H4 (cell line): Measurements from ENCODE around the gene TCTA. TPM values are rescaled to one million over a fixed set of nuclear protein-coding genes. Genes with fewer than 3 reads are reported as not detected.

ENCODE experiments used
- DNase-seq: peaks from one replicate; pipeline ENCODE4 v3.0.0-alpha.2; 2015; ENCODE audit warnings: low spot score
- total RNA-seq: library from RNA; depleted of rRNA; stranded (reverse); fragments of >200 nt; shearing (Covaris generic); gene quantifications from 2 replicates; pipeline ENCODE4 v1.2.3, GENCODE V29; 2014; rRNA removed

TCTA gene
- total RNA-seq, 1 experiment from 2014 or later: 27.6 TPM

DNA sequence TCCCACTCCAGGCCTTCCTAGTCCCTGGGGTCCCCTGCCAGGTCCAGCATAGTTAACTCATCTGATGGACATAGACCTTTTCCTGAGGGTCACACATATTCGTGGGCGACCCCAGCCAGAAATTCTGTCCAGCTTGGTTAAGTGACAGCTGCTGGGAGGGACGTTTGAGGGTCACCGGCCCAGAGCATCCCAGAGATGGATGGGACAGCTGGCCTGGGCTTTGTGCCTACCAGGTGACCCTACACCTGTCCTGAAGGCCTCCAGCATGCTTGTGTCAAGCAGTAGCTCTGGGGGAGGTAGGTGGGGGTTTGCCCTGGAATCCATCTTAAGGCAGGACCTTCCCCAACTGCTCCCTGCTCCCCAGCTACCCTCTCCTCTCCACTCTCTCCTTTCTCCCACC is 48.7 kb downstream of the TCTA start:
- no peak for DNase-seq

DNA sequence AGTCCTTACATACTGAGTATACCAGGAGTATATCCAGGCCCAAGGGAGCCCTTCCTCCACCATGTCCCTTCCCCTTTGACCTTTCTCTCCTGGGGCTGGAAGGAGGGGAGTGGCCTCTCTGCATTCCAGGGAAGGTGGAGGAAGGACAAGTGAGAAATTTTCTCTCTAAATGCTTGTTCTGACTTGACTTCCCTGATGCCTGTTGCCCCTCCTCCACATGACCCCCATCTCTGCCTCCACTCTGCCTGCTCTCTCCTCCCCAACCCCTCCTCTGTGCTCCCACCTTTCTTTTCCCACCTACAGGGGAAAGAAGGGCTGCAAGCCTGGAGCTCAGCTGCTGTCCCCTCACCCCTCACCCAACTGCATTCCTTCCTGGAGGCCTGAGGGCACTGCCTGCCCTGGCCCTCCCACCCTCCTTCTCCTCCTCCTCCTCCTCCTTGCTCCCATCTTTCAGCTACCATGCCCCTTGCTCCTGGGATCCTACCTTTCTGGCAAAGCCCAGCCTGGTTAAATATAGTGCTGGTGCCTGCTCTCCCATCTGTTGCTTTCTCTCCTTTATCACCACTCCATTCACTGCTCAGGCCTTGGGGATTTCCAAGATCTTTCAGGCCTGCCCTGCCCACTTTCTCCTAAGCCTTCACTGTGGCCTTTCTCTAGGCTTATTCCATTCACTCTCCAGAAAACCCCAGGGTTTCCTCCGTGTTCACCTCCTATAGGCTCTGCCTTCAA is 49.4 kb downstream of the TCTA start:
- DNase-seq: no peak

DNA sequence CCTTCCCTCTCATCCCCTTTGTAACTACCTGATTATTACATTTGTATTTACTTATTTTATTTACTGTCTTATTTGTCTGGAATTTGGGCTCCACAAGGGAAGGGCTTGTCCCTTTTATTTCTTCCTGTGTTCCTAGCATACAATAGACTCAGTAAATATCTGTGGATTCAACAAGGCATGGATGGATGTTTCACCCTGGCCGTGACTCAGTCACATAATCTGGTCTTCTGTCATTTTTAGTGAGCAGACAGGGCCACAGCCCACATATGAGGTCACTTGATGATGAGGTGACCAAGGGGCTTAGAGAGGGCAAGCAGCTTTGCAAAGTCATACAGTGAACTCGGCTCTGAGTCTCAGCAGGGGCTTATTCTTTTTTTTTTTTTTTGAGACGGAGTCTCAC is 50.0 kb downstream of the TCTA start:
- DNase-seq: no peak

DNA sequence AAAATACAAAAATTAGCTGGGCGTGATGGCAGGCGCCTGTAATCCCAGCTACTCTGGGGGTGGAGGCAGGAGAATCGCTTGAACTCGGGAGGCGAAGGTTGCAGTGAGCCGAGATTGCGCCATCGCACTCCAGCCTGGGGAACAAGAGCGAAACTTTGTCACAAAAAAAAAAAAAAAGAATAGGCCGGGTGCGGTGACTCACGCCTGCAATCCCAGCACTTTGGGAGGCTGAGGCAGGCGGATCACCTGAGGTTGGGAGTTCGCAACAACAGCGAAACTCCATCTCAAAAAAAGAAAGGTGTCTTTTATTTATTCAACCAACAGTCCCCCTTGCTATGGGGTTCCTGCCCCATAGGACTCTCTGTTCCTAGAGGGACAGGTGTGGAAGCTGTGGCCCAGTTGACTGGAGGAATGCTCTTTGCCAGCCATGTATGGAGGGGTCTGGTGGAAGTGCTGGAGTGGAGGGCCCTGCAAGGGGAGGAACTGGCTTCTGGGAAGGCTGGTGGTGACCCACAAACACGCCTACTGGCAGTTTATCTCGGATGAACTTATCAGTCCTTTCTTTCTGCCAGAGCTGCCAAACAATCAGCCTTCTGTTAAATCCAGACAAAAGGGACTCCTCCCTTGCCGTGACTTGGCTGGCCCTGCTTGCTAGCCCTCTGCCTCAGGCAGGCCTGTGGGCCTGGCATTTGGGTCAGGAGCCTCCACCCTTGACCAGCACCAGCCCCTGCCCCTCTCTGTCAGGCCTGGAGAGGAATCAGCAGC is 53.2 kb downstream of the TCTA start:
- DNase-seq: no peak

Other genes with a start within 250 kb of the TCTA start
- 24.1 and 25.4 TPM in 2 replicates for gene CCDC71, start 246.1 kb upstream of the TCTA start, total RNA-seq
- gene KLHDC8B, start 240.8 kb upstream of the TCTA start, total RNA-seq: 2.0 and 2.5 TPM in 2 replicates
- gene C3orf62, start 135.2 kb upstream of the TCTA start, total RNA-seq: 0.16 and 0.97 TPM in 2 replicates
- 2.7 and 6.5 TPM in 2 replicates for gene USP4, start 72.4 kb upstream of the TCTA start, total RNA-seq
- 187 and 194 TPM in 2 replicates for gene GPX1, start 54.1 kb upstream of the TCTA start, total RNA-seq
- 283 and 305 TPM in 2 replicates for gene RHOA, start 447 bp upstream of the TCTA start, total RNA-seq
- gene AMT, start 10.1 kb downstream of the TCTA start, total RNA-seq: 1.2 TPM in 1 of 2 replicates, not detected in the other
- gene NICN1, start 16.9 kb downstream of the TCTA start, total RNA-seq: 1.1 and 1.3 TPM in 2 replicates
- gene DAG1, start 57.8 kb downstream of the TCTA start, total RNA-seq: 30.8 and 32.4 TPM in 2 replicates
- gene BSN, start 142.1 kb downstream of the TCTA start, total RNA-seq: 0.04 and 0.16 TPM in 2 replicates